Measurements from ENCODE around the gene SYNDIG1.

The SYNDIG1 gene

GRCh38 chr20:24469116-24469893 is at the start of gene SYNDIG1:
Gene SYNDIG1, plus strand, starts transcription at chr20:24469629. Its CDS starts 73,469 bp downstream, at chr20:24543098.
- TF ChIP-seq CTCF (IDR thresholded peaks at IDR 0.05; ENCODE audit: insufficient read depth, low read depth, low read length, missing control alignments): no peak
- no peak within 1 kb of the TSS for H3K4me3 ChIP-seq (ENCODE audit: low read length)
- DNase-seq (ENCODE audit: low read depth): no peak

GRCh38 chr20:24419786-24420185 is 49.6 kb upstream of the SYNDIG1 start:
- no peak for TF ChIP-seq CTCF (IDR thresholded peaks at IDR 0.05; ENCODE audit: insufficient read depth, low read depth, low read length, missing control alignments)
- no peak overlapping the region for H3K4me3 ChIP-seq (ENCODE audit: low read length)
- no peak for DNase-seq (ENCODE audit: low read depth)

GRCh38 chr20:24420567-24420966 is 48.9 kb upstream of the SYNDIG1 start:
- H3K4me3 ChIP-seq (ENCODE audit: low read length): no peak overlapping the region
- DNase-seq (ENCODE audit: low read depth): no peak
- TF ChIP-seq CTCF (IDR thresholded peaks at IDR 0.05; ENCODE audit: insufficient read depth, low read depth, low read length, missing control alignments): no peak

- H3K4me3 ChIP-seq (ENCODE audit: low read length): no peak overlapping the region
- DNase-seq (ENCODE audit: low read depth): no peak
- TF ChIP-seq CTCF (IDR thresholded peaks at IDR 0.05; ENCODE audit: insufficient read depth, low read depth, low read length, missing control alignments): no peak
These were observed 48.4 kb upstream of the SYNDIG1 start for GRCh38 chr20:24421071-24421470.

GRCh38 chr20:24422091-24422760 is 47.2 kb upstream of the SYNDIG1 start:
- DNase-seq (ENCODE audit: low read depth): no peak
- TF ChIP-seq CTCF (IDR thresholded peaks at IDR 0.05; ENCODE audit: insufficient read depth, low read depth, low read length, missing control alignments): no peak
- H3K4me3 ChIP-seq (ENCODE audit: low read length): no peak overlapping the region

- no peak for DNase-seq (ENCODE audit: low read depth)
- H3K4me3 ChIP-seq (ENCODE audit: low read length): no peak overlapping the region
- TF ChIP-seq CTCF (IDR thresholded peaks at IDR 0.05; ENCODE audit: insufficient read depth, low read depth, low read length, missing control alignments): no peak
These were observed 45.8 kb upstream of the SYNDIG1 start for GRCh38 chr20:24423390-24424313.

Data from epithelial cell of esophagus (primary cell).